Fibroblast of mammary gland (primary cell): ENCODE data around the gene ARHGAP26.

Experiments used
- DNase-seq: peaks from one replicate; pipeline ENCODE4 v3.0.0-alpha.2; 2010; ENCODE audit warnings: low read depth
- H3K4me3 ChIP-seq: 2 replicates; pipeline ENCODE4 v1.5.1; 2011; ENCODE audit warnings: low read depth, mild to moderate bottlenecking, low read length, moderate library complexity; ENCODE audit not compliant: control insufficient read depth
- CTCF ChIP-seq: conservative IDR thresholded peaks from 2 replicates; pipeline ENCODE4 v1.5.1; 2011; ENCODE audit warnings: low read depth, low read length, inconsistent platforms; ENCODE audit not compliant: control insufficient read depth, insufficient read depth

ARHGAP26 gene

GRCh38 chr5:142873831-142874230 lies 103.7 kb downstream of the ARHGAP26 start:
- no peak for DNase-seq
- no peak overlapping the region for H3K4me3 ChIP-seq
- no peak for TF ChIP-seq CTCF

- no peak overlapping the region for H3K4me3 ChIP-seq
- peak; percentile 77 for DNase-seq
- TF ChIP-seq CTCF = no peak
These were observed 104.4 kb downstream of the ARHGAP26 start for GRCh38 chr5:142874540-142874939.

GRCh38 chr5:142875936-142876335 lies 105.8 kb downstream of the ARHGAP26 start:
- H3K4me3 ChIP-seq = no peak overlapping the region
- DNase-seq = no peak
- no peak for TF ChIP-seq CTCF

- DNase-seq = no peak
- TF ChIP-seq CTCF = no peak
- no peak overlapping the region for H3K4me3 ChIP-seq
These were observed 106.6 kb downstream of the ARHGAP26 start for GRCh38 chr5:142876817-142877216.

- no peak for TF ChIP-seq CTCF
- DNase-seq = no peak
- no peak overlapping the region for H3K4me3 ChIP-seq
These were observed 107.9 kb downstream of the ARHGAP26 start for GRCh38 chr5:142878111-142878510.

GRCh38 chr5:142878638-142879037 lies 108.5 kb downstream of the ARHGAP26 start:
- H3K4me3 ChIP-seq = no peak overlapping the region
- no peak for DNase-seq
- TF ChIP-seq CTCF = no peak

GRCh38 chr5:142881076-142881783 lies 111.1 kb downstream of the ARHGAP26 start:
- DNase-seq = peak; percentile 87
- H3K4me3 ChIP-seq = no peak overlapping the region
- TF ChIP-seq CTCF = no peak
